Nephron progenitor cell (in vitro differentiated cells): ENCODE measurements around the gene CRISPLD2.

Source experiments
- DNase-seq: peaks from one replicate; pipeline ENCODE4 v3.0.0; 2021
- H3K27ac Mint-ChIP-seq: 2 replicates; pipeline ENCODE4 v1.8.0; 2021; ENCODE audit warnings: mild to moderate bottlenecking, moderate library complexity, mixed read lengths
- H3K27me3 Mint-ChIP-seq: 2 replicates; pipeline ENCODE4 v1.8.0; 2021; ENCODE audit warnings: mild to moderate bottlenecking, low read depth, mixed read lengths; ENCODE audit not compliant: poor library complexity
- H3K36me3 Mint-ChIP-seq: 2 replicates; pipeline ENCODE4 v1.8.0; 2021; ENCODE audit warnings: low read depth, mixed read lengths
- H3K4me1 Mint-ChIP-seq: 2 replicates; pipeline ENCODE4 v1.8.0; 2021; ENCODE audit warnings: mixed read lengths
- H3K4me3 Mint-ChIP-seq: 2 replicates; pipeline ENCODE4 v1.8.0; 2021; ENCODE audit warnings: mild to moderate bottlenecking, moderate library complexity, mixed read lengths
- H3K9me3 Mint-ChIP-seq: 2 replicates; pipeline ENCODE4 v1.8.0; 2021; ENCODE audit warnings: mild to moderate bottlenecking, moderate library complexity, mixed read lengths
- CTCF ChIP-seq: fragments of 200-600 bp; sonication (generic); IDR thresholded peaks from 2 replicates; pipeline ENCODE4 v1.5.0; 2021; ENCODE audit warnings: antibody characterized with exemption

The CRISPLD2 gene

GRCh38 chr16:84816485-84816884, 3.3 kb upstream of the CRISPLD2 start:
- no peak for DNase-seq
- Mint-ChIP-seq H3K27me3 (peaks cover 93% of the 10 kb centered on the region), H3K27ac (no peak overlapping the region), H3K4me3 (no peak overlapping the region), H3K9me3 (peaks cover 4% of the 10 kb centered on the region), H3K36me3 (no peaks in the 10 kb centered on the region), H3K4me1 (peaks cover 10% of the 10 kb centered on the region)
- TF ChIP-seq CTCF = no peak

- H3K9me3 Mint-ChIP-seq = peaks cover 4% of the 10 kb centered on the region
- no peak overlapping the region for H3K27ac Mint-ChIP-seq
- H3K4me3 Mint-ChIP-seq = no peak overlapping the region
- no peaks in the 10 kb centered on the region for H3K36me3 Mint-ChIP-seq
- H3K27me3 Mint-ChIP-seq = peaks cover 93% of the 10 kb centered on the region
- peaks cover 17% of the 10 kb centered on the region for H3K4me1 Mint-ChIP-seq
- TF ChIP-seq CTCF = no peak
- DNase-seq = no peak
Observed at GRCh38 chr16:84817206-84817605, 2.6 kb upstream of the CRISPLD2 start.

- H3K36me3 Mint-ChIP-seq = no peaks in the 10 kb centered on the region
- H3K4me3 Mint-ChIP-seq = no peak overlapping the region
- peaks cover 93% of the 10 kb centered on the region for H3K27me3 Mint-ChIP-seq
- DNase-seq = no peak
- H3K27ac Mint-ChIP-seq = no peak overlapping the region
- peaks cover 21% of the 10 kb centered on the region for H3K4me1 Mint-ChIP-seq
- TF ChIP-seq CTCF = no peak
- H3K9me3 Mint-ChIP-seq = peaks cover 4% of the 10 kb centered on the region
Observed at GRCh38 chr16:84817613-84818012, 2.2 kb upstream of the CRISPLD2 start.

- peaks cover 93% of the 10 kb centered on the region for H3K27me3 Mint-ChIP-seq
- peaks cover 24% of the 10 kb centered on the region for H3K4me1 Mint-ChIP-seq
- no peak for TF ChIP-seq CTCF
- peaks cover 4% of the 10 kb centered on the region for H3K9me3 Mint-ChIP-seq
- no peak overlapping the region for H3K27ac Mint-ChIP-seq
- DNase-seq = no peak
- no peak overlapping the region for H3K4me3 Mint-ChIP-seq
- H3K36me3 Mint-ChIP-seq = no peaks in the 10 kb centered on the region
Observed at GRCh38 chr16:84818133-84818532, 1.7 kb upstream of the CRISPLD2 start.

- Mint-ChIP-seq H3K27me3 (peaks cover 93% of the 10 kb centered on the region), H3K36me3 (no peaks in the 10 kb centered on the region), H3K27ac (no peak overlapping the region), H3K4me1 (peaks cover 24% of the 10 kb centered on the region), H3K9me3 (peaks cover 4% of the 10 kb centered on the region), H3K4me3 (peak overlapping the region; percentile 71)
- no peak for TF ChIP-seq CTCF
- DNase-seq = no peak
Observed at GRCh38 chr16:84818989-84819643, 669 bp upstream of the CRISPLD2 start.

- no peak for DNase-seq
- no peak for TF ChIP-seq CTCF
- Mint-ChIP-seq H3K27me3 (peaks cover 93% of the 10 kb centered on the region), H3K9me3 (peaks cover 4% of the 10 kb centered on the region), H3K4me1 (peaks cover 24% of the 10 kb centered on the region), H3K27ac (no peak overlapping the region), H3K36me3 (no peaks in the 10 kb centered on the region), H3K4me3 (peak overlapping the region; percentile 78)
Observed at GRCh38 chr16:84820305-84820684, 510 bp downstream of the CRISPLD2 start.
